DMS 273 treated with DMSO at 0.1 percent for 48 hours (cell line): ENCODE data around the gene PXDC1.
"Not testable (repeated sequence)": the region's sequence is repeated elsewhere in the genome, so short reads cannot be mapped to it uniquely, and the experiment has no call there.

Experiments used
- DNase-seq: peaks from one replicate; lab custom pipeline; 2025; lab: John Stamatoyannopoulos, UW

Gene PXDC1

DNA sequence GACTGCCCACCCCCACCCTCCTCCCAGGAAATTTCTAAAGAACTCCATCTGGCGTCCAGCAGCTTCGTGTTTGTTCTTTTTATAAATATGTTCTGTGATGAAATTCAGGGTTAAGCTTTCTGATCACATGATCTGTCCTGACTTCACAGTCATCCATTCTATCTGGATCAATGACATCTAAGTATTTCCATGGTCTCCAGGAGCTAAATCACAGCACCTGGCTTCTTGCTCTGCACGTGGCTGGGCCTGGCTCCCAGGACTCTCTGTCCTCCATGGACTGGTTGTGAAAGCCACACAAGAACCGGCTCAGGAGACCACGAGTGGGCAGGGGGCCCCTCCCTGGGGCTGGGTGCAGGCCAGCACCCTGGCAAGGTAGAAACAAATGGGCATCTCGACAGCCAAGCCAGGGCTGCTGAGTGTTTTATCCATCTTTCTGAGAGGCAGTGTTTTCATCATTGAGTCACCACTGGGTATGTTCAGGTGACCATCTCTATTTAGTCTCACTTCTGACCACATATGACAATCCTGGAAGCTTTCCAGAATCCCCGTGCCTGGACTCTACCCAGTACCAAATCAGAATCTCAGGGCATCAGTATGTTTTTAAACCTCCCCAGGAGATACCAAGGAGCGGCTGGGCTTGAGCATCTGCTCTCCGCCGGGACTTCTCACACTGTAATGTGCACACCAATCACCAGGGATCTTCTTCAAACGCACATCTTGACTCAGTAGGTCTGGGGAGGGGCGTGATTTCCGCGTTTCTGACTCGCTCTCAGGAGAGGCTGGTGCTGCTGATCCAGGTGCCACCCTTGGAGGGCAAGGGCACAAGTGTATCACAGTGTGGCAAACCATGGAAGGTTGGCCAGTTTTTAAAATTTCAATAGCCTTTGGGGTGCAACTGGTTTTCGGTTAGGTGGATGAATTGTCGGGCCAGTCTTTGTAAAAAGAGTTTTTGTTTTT, 31.6 kb upstream of the PXDC1 start:
- DNase-seq: no peak

DNA sequence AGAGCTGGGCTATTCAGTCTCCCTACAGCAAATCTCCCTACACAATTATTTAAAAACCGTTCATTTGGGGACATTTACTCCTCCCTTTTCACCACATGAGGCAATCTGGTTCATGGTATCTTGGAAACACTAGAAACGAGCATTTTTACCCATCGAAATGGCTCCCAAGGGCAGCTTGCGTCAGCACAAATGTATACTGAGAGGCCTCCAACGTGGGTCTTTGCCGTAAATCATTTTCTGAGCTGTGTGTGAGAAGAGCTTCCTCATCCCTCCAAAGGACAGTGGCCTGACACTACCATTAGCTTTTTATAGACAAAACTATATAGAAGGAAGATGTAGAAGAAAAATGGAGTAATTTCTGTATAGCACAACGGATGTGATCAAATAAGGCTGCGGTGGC, 30.0 kb upstream of the PXDC1 start:
- no peak for DNase-seq

DNA sequence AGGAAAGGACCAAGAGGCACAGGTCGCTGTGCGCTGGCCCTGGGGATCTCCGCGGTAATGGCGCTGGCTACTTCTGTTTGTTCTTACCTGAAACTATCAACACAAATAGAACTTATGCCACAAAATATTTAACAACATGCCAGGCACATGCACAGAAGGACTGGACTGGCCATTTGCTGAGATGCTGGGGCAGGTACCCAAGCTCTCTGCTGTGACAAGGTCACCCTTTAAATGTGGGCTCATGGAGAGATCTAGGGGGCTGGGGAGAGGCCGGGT, 28.0 kb upstream of the PXDC1 start:
- no peak for DNase-seq

DNA sequence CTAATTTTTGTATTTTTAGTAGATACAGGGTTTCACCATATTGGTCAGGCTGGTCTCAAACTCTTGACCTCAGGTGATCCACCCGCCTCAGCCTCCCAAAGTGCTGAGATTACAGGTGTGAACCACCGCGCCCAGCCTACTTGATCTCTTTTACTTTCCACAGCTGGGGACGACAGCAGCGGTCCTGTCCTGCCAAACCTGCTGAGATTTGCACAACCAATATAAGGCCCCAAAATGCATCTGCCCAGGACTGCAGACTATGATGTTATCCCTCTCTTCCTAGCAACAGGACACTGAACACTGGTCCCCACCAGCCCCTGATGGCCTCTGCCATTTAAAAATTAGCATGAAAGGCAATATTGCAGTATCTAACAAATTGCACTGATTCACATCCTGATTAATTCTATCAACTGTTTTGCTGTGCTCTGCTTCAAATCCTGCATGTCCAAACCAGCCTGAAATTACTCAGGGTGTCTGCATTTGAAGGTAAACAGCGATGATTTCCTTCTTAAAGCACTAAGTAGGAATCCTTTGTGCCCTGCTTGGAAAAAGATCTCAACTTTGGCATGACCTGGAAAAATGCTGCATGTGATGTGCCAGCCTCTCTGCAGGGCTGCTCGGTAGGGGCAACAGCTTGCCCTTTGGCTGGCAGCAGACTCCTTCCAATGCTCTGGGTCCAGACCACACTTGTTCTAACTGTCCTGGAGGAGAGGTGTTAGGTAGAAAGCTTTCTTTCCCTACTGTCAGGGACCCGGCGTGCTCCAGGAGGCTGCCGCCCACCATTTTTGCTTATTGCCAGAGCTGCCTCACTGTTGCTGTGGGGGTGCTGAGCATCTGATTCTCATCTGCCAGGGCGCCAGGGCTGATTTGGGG, 27.4 kb upstream of the PXDC1 start:
- no peak for DNase-seq

DNA sequence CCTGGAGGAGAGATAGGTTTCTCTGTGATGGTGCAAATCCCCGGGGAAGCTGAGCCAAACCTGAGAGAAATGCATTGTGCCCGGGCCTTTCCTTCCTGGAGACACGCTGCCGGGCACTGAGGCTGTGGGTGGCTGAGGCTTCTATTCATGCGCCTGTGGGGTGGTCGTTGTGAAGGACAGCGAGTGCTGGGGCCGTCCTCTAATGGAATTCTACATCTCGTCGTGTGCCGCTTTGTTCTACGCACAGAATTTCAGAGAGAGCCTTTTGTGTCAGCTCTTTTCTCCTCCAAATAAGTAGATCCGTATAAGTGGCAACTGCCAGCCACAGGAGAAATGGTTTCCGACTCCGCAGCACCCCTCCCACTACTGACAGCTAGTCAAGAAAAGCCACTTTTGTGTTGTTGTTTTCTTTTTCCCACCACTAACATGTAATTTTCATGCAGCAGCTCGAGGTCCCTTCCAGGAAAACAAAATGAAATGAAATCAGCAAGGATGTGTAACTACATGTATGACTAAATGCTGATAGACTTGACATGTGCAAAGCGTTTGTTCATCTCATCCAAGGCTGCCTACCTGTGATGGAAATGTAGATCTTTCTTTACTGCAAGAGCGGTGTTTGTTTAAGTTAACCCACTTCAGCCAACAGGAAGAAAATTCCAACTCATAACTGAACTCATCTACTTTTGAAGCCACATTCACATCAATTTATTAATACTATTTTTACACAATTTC, 26.4 kb upstream of the PXDC1 start:
- DNase-seq: no peak

DNA sequence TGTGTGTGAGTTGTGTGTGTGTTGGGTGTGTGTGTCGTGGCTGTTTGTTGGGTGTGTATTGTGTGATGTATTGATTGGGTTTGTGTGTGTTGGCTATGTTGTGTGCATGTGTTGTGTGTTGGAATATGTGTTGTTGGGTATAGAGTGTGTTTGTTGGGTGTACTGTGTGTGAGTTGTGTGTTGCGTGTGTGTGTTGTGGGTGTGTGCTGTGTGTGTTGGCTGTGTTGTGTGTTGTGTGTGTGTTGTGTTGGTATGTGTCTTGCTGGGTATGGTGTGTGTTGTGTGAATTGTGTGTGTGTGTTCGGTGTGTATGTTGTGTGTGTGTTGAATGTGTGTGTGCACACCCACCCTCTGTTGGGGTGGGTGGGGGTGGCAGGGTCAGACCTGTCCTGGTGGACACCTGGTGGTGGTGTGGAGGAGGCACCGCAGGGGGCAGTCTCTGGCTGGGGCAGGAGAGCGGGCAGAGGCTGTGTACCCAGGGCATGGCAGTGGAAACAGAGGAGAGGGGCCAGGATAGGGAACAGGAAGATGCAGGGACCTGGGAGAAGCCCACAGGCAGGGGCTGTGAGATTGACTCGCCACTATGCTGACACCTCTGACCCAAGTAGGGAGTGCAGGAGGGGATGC, 25.5 kb upstream of the PXDC1 start:
- no peak for DNase-seq

DNA sequence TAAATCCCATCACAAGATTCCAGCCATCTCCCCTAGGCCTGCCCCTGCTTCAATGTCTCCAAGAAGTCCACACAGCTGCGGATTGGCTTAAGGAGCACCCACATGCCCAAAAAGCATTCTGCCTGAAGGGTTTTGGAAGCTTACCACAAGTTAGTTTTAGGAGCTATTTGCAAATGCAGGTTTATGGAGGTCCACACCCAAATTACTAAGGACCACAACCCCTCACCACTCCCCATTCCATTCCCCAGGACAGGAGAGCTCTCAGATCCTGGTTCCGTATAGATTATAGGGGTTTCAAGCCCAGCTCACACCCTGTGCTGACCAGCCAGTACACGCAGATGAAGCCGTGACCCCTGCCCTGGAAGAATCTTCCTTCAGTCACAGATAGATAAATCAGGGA, 24.3 kb upstream of the PXDC1 start:
- no peak for DNase-seq

DNA sequence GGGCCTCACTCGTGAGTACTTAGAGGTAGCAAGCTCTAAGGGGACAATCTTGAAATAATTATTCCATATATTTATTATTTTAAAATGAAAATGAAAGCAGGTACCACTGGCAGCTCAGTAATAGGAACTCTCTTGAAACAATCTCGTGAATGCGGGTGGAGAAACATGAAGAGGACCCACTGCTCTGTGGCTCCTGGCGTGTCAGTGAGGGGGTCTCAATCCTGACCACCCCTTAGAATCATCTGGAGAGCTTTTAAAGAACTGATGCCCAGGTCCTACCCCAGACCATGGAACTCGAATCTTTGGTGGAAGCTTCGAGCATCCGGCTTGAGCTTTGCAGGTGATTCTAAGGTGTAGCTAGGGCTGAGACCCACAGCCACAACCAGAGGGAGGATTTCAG, 23.9 kb upstream of the PXDC1 start:
- no peak for DNase-seq

DNA sequence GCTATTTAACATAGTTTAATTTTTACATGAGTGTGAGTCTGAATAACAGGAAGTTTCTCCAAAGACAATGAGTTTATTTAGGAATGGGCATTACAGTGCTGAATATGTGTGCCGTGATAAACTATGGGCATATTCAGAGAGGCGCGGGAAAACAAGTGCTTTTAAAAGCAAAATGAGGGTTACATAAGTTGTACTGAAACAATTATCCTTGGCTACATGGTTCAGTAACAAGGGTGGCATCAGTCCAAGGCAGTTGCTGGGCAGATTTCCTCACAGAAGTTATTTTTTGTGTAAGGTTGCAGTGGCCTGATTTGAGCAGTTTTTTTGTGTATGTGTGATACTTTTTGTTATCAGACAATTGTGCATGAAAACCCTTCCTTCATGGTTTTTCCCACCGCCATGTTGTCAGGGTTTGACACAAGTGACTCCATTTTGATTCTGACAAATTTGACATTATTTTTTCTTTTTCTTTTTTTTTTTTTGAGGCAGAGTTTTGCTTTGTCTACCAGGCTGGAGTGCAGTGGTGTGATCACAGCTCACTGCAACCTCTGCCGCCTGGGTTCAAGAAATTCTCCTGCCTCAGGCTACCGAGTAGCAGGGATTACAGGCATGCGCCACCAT, 22.3 kb upstream of the PXDC1 start:
- DNase-seq: peak; percentile 27

DNA sequence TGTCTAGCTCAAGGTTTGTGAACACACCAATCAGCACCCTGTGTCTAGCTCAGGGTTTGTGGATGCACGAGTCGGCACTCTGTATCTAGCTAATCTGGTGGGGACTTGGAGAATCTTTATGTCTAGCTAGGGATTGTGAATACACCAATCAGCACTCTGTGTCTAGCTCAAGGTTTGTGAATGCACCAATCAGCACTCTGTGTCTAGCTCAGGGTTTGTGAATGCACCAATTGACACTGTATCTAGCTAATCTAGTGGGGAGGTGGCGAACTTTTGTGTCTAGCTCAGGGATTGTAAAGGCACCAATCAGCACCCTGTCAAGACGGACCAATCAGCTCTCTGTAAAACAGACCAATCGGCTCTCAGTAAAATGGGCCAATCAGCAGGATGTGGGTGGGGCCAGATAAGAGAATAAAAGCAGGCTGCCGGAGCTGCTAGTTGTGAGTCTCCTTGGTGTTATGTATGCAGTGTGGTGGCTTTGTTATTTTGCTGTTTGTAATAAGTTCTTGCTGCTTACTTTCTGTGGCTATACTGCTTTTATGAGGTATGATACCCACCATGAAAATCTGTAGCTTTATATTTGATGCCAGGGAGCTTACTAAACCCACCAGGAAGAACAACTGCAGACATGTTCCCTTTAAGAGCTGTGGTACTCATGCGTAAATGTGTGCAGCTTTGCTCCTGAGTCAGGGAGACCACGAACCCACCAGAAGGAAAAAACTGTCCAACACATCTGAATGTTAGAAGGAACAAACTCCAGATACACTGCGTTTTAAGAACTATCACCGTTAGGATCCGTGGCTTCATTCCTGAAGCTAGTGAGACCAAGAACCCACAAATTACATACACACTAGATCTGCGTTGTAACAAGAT, 20.9 kb upstream of the PXDC1 start:
- DNase-seq: not testable (repeated sequence)

DNA sequence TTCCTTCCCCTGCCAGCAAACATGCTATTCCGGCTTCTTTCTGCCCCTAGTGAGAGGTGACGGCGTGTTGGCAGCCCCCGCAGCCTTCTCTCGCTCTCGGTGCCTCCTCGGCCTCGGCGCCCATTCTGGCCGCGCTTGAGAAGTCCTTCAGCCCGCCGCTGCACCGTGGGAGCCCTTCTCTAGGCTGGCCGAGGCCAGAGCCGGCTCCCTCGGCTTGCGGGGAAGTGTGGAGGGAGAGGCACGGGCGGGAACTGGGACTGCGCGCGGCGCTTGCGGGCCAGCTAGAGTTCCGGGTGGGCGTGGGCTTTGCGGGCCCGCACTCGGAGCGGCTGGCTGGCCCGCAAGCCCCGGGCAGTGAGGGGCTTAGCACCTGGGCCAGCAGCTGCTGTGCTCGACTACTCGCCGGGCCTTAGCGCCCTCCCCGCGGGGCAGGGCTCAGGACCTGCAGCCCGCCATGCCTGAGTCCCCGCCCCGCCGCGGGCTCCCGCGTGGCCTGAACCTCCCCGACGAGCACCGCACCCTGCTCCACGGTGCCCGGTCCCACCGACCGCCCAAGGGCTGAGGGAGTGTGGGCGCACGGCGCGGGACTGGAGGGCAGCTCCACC, 20.0 kb upstream of the PXDC1 start:
- no peak for DNase-seq

DNA sequence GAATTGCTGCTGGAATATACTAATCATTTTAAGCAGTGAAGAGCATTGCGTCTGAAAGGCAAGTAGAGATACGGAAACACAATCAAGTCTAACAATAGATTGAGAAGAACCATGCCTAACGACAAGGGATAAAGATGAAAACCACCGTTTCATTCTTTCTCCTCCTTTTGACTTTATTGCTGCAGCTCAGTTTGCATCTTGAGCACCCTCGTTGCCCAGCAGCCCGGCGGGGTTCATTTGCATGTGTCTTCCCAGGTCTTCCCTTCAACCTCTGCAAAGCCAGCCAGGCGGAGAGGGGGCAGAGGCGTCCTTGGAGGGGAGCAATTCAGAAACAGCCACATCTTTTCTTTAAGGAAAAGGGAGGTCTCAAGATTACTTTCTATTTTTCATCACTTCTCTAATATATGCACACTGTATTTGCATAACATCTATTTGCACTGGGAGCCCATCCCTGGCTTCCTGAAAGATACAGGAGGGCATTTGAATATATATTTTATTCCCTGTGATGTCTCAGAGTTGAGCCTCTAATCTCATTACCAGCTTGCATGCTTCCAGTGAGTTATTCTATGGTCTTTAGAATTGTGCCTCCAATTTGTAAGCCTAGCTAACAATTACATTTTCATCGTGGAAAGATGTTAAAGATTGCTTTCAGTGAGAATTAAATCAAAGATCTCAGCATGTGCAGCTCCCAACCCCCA, 18.7 kb upstream of the PXDC1 start:
- no peak for DNase-seq

DNA sequence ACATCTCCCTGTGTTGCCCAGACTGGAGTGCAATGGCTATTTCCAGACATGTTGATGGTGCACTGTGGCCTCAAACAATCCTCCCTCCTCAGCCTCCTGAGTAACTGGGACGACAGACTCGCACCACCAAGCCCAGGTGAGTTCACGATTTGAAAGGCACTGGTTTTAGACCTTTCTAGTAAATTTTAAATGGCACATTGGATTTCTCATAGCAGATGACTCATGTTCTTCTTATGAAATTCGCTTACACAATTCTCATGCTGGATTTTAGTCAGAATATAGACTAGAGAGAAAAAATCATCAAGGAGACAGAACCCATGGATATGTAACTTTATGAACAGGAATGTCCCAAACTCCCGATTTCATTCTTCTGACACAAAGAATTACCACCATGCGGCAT, 18.1 kb upstream of the PXDC1 start:
- DNase-seq: no peak

DNA sequence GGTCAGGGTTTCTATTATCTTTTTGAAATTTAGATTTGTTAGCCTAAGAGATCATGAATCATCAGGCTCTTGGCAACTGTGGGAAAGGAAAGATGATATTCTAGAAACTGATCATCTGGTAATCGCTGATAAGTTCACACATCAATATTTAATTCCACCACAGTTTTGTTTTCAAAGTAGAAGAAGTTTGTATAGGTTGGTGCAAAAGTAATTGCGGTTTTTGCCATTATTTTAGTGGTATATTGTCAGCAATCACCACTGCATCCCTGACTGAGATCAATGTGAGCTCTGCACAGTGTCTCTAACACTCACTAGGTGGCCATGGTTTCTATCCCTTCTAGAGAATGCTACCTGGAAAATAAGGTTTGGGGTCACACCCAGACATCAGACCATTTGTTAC, 17.0 kb upstream of the PXDC1 start:
- no peak for DNase-seq

DNA sequence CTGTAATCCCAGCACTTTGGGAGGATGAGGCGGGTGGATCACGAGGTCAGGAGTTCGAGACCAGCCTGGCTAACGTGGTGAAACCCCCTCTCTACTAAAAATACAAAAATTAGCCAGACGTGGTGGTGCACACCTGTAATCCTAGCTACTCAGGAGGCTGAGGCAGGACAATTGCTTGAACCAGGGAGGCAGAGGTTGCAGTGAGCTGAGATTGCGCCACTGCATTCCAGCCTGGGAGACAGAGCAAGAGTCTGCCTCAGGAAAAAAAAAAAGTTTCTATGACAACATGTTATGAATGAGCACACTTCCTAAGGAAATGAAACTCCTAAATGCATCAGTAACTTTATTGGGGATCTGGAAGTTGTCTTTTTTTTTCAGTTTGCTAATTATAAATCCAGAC, 16.0 kb upstream of the PXDC1 start:
- DNase-seq: not testable (repeated sequence)

DNA sequence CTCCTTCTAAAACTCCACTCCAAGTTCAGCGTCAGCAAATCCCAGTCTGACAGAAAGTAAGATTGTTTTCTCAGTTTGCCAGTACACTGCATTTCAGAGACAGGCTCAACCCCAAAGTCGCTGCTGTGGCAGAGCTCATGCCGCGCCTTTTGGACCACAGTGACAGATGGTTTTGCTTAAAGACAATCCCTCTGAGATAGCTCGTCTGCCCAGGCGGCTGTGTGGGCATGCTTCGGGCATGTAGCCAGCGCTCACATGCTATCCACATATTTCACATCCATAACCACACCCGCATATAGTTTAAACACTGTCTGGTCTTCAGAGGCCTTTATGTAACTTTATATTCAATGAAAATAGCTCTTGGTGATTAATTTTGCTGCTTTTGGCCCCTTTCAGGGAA, 14.7 kb upstream of the PXDC1 start:
- peak; percentile 90 for DNase-seq

DNA sequence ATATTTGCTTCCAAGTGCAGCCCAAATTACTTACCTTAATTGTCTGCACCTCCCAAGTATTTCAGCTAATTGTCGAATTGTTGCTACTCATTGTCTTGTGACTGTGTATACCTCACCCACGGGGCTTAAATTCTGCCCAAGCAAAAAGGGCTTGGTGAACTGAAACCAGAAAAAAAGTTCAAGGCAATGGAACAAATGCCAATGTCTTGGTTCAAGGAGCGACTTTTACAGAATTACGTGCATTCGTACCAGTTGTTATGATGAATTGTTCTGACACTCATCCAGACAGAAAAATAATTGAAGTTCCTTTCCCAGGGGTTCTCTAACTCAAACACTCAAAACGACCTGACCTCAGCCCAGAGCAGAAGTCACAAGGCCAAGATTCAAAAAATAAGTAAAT, 13.9 kb upstream of the PXDC1 start:
- DNase-seq: no peak

DNA sequence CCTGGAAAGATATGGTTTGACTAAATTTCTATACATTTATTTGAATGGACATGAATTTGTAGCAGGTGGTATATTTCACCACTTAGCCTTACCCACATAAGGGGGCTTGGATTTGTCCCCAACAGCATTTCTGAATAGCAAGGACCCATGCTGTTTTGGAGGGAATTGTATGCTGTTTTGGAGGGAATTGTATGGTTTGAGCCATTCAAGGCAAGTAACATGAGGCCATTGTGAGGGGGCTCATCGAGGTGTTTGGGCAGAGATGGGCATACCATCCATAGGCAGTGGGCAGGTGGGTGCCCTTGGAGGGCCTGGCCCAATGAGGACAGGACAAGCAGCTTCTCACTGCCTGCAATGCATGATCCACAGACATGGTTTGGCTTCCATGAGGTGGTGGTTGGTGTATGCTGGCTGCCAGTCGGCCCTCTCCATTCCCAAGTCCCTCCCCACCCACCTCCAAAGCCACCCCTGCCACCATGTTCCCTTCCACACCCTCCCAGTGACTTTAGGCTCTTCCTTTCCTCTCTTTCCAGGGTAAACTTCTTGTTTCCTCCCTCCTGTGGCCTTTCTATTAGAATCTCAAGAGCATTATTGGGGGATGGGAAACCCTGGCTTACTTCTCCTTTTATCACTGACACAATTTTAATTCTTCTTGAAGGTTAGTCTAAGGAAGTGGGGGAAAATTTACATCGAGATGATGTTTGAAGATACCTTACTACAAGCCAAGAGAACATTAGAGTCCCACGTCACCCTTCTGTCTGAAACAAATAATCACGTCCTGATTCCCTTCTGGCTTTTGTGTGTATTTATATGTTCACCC, 13.2 kb upstream of the PXDC1 start:
- DNase-seq: no peak

DNA sequence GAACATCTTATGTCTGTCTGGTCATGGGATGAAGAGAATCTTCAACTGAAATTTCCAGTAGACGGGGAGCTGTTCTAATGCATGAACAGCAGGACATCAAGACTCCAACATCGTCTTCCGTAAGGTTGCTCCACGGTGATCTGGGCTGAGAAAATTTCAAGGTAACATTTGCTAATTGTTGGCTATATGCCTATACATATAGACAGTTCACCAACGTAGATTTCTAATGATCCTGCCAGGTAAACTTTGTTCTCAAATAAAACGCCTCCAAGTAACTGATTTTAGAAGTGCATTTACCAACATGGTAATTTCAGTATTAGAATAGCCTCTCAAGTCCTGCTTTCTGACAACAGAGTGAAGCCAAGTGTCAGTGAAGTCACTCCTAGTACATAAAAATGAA, 11.3 kb upstream of the PXDC1 start:
- no peak for DNase-seq
